Kidney (tissue), 14 donors: ENCODE data around the gene PLEKHG5. TPM values are rescaled to one million over a fixed set of nuclear protein-coding genes. Genes with fewer than 3 reads are reported as not detected.

Source experiments
- DNase-seq, 5 donors: peaks; one replicate each; pipeline ENCODE4 v3.0.0-alpha.2; 2013 to 2020
- FAIRE-seq: peaks from 2 replicates; lab custom pipeline; 2012; peaks lifted over from hg19 to GRCh38; lab: Jason Lieb, UNC
- H3K27ac ChIP-seq, 2 donors: one replicate each; pipeline ENCODE4 v1.7.0; 2013; ENCODE audit warnings: low read depth in 2 of 2, low read length in 2 of 2, inconsistent platforms in 1 of 2
- H3K27me3 ChIP-seq: one replicate; pipeline ENCODE4 v1.7.1; 2013; ENCODE audit warnings: low read length, inconsistent platforms; ENCODE audit not compliant: control insufficient read depth, insufficient read depth
- H3K36me3 ChIP-seq, 3 donors: one replicate each; pipeline versions ENCODE4 v1.7.0 to v1.7.1; 2013; ENCODE audit warnings: low read length in 3 of 3, control low read depth in 1 of 3, inconsistent platforms in 1 of 3; ENCODE audit not compliant: insufficient read depth in 3 of 3, control insufficient read depth in 2 of 3
- H3K4me1 ChIP-seq, 3 donors: one replicate each; pipeline versions ENCODE4 v1.7.0 to v1.7.1; 2013; ENCODE audit warnings: low read length in 3 of 3, inconsistent platforms in 1 of 3, low read depth in 1 of 3; ENCODE audit not compliant: control insufficient read depth in 2 of 3, insufficient read depth in 2 of 3
- H3K4me3 ChIP-seq, 3 donors: one replicate each; pipeline versions ENCODE4 v1.7.0 to v1.8.1; 2013; ENCODE audit warnings: low read length in 3 of 3, control low read depth in 1 of 3, inconsistent platforms in 1 of 3
- H3K9ac ChIP-seq, 3 donors: one replicate each; pipeline versions ENCODE4 v1.7.0 to v1.7.1; 2013; ENCODE audit warnings: low read length in 3 of 3, control low read depth in 1 of 3, inconsistent platforms in 1 of 3
- H3K9me3 ChIP-seq, 3 donors: one replicate each; pipeline versions ENCODE4 v1.7.0 to v1.7.1; 2013; ENCODE audit warnings: low read length in 3 of 3, control low read depth in 1 of 3, inconsistent platforms in 1 of 3; ENCODE audit not compliant: control insufficient read depth in 2 of 3, insufficient read depth in 1 of 3
- intact Hi-C: fragments of 100-400 bp; cut with DNase I; formaldehyde crosslinking; loops from one replicate; pipeline ENCODE4 v1.11.1; 2022
- polyA plus RNA-seq: library from polyadenylated mRNA; stranded (reverse); fragments of 350-450 nt; fragmentation: Illumina TruSeq; extraction: RNeasy Lipid Tissue Mini Kit (QIAGEN cat#74804); gene quantifications from one replicate; pipeline ENCODE4 v1.2.3, GENCODE V29; 2014; ENCODE audit warnings: low read depth, low replicate concordance; ENCODE audit not compliant: insufficient read depth
- total RNA-seq: library from RNA; stranded (reverse); fragmentation: NEBNext Ultra II Directional; extraction: Animal tissue kit (Norgen Biotek cat#: 25700); gene quantifications from one replicate; pipeline ENCODE4 v1.2.1, GENCODE V29; 2021
- TF ChIP-seq, protein P1 (sequence below): IDR thresholded peaks from 3 replicates; pipeline ENCODE4 v1.5.1; 2012; ENCODE audit warnings: mild to moderate bottlenecking, moderate library complexity, borderline replicate concordance; ENCODE audit not compliant: insufficient read depth; ENCODE audit errors: extremely low read depth
- donor health status: control.
- donor health status: control.
- donor health status: control.
- donor health status: control.
- donor health status: control.
- donor health status: DM: yes; HTN: yes; CAD: no.
- donor health status: Normal renal cell carcinoma (clear cell type).

The PLEKHG5 gene
- total and polyA plus RNA-seq, 2 donors from 2014 or later, result 4.4 to 14.0 TPM

DNA sequence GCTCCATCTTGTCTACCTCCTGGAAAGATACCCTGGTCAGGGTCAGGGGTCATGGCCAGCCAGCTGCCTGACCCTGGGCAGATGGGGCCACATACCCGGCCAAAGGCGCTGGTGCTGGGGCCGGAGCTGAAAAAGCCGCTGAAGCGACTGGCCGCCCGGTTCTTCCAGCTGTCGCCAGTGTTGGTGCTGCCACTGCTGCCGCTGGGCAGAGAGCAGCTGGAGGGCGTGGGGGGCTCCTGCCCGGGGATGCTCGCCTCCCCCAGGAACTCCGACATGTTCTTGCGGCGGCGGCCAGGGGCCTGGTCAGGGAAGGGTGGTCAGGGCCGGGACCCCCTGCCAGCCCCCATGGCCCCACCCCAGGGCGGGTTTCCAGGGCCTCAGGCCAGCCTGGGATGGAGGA lies 18.3 kb downstream of the PLEKHG5 start:
- H3K4me1 ChIP-seq, result no peaks in the 10 kb centered on the region
- no peak overlapping the region for H3K27ac ChIP-seq
- FAIRE-seq (no peak), DNase-seq (peak in 1 of 5 donors; percentile 79)
- no peak overlapping the region for H3K9ac ChIP-seq
- TF ChIP-seq, protein P1, sequence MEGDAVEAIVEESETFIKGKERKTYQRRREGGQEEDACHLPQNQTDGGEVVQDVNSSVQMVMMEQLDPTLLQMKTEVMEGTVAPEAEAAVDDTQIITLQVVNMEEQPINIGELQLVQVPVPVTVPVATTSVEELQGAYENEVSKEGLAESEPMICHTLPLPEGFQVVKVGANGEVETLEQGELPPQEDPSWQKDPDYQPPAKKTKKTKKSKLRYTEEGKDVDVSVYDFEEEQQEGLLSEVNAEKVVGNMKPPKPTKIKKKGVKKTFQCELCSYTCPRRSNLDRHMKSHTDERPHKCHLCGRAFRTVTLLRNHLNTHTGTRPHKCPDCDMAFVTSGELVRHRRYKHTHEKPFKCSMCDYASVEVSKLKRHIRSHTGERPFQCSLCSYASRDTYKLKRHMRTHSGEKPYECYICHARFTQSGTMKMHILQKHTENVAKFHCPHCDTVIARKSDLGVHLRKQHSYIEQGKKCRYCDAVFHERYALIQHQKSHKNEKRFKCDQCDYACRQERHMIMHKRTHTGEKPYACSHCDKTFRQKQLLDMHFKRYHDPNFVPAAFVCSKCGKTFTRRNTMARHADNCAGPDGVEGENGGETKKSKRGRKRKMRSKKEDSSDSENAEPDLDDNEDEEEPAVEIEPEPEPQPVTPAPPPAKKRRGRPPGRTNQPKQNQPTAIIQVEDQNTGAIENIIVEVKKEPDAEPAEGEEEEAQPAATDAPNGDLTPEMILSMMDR, result no peak
- H3K27me3 ChIP-seq, result no peaks in the 10 kb centered on the region
- no peak overlapping the region for H3K4me3 ChIP-seq
- H3K9me3 ChIP-seq, result no peaks in the 10 kb centered on the region
- H3K36me3 ChIP-seq, result no peaks in the 10 kb centered on the region
- intact Hi-C loops, result no loop called here

DNA sequence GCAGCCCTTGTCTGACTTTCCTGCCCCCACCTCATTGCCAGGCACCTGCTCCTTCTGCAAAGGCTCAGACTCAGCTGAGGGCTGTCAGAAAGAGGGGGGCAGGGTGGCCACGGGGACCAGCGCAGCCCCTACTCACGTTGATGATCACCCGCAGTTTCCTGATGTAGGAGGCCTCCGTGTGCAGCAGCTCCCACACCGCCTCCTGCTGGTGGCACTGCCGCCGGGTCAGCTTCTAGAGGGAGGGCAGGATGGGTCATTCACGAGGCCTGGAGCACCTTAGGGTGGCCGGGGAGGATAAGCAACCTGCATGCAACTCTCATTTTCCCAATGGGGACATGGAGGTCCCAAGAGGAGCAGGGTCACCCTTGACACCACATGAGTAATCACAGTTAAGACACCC lies 19.1 kb downstream of the PLEKHG5 start:
- no peak overlapping the region for H3K9ac ChIP-seq
- H3K4me1 ChIP-seq, result no peaks in the 10 kb centered on the region
- H3K36me3 ChIP-seq, result no peaks in the 10 kb centered on the region
- H3K9me3 ChIP-seq, result no peaks in the 10 kb centered on the region
- FAIRE-seq, result no peak
- no peaks in the 10 kb centered on the region for H3K27me3 ChIP-seq
- TF ChIP-seq, protein P1, result no peak
- DNase-seq, result no peak
- intact Hi-C loops, result no loop called here
- H3K27ac ChIP-seq, result no peak overlapping the region
- H3K4me3 ChIP-seq, result no peak overlapping the region

DNA sequence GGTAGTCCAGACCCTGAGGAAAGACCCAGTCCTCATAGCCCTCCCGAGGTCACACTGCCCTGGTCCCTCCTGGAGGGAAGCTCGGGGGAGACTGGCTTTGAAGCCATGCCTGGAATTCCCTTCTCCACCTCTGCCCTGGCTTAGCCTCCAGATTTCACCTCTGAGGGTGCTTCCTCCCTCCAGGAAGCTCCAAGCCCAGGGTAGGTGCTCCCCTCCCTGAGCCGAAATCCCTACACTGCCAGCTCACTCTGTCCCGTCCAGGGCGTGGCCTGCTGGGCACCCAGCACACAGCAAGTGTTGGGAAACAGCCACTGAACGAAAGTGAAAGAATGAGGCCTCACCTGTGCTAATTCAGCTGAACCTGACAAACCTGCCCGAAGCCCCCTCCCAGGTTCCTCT lies 19.5 kb downstream of the PLEKHG5 start:
- DNase-seq (peak in 1 of 5 donors; percentile 79), FAIRE-seq (no peak)
- Histone ChIP-seq H3K27ac (no peak overlapping the region), H3K27me3 (no peaks in the 10 kb centered on the region), H3K4me3 (no peak overlapping the region), H3K36me3 (no peaks in the 10 kb centered on the region), H3K9me3 (no peaks in the 10 kb centered on the region), H3K4me1 (no peaks in the 10 kb centered on the region), H3K9ac (no peak overlapping the region)
- intact Hi-C loops, result no loop called here
- TF ChIP-seq, protein P1, result no peak
